ENCODE measurements around the gene RLIM. TPM values are rescaled to one million over a fixed set of nuclear protein-coding genes. Genes with fewer than 3 reads are reported as not detected.

Gene RLIM
- total and polyA plus RNA-seq, 4 donors = 6.1 to 40.0 (median 21.6) TPM

Other genes with a start within 250 kb of the RLIM start
- 10 to 100 TPM in 1 of 2 donors, 1 to 10 TPM in 1; 9.2 to 30.6 TPM for gene SLC16A2, start 193.1 kb downstream of the RLIM start, total RNA-seq
- 10 to 100 TPM in 1 of 2 donors, 1 to 10 TPM in 1; 1.6 to 11.1 TPM for gene SLC16A2, start 193.1 kb downstream of the RLIM start, polyA plus RNA-seq